ENCODE data around the gene CRYGN.

CRYGN gene

GRCh38 chr7:151381348-151382078 is 58.4 kb downstream of the CRYGN start:
- H3K4me3 ChIP-seq (ENCODE audit: low read depth, low read length): no peak overlapping the region
- DNase-seq (ENCODE audit: low read depth): no peak
- no peak for TF ChIP-seq CTCF (conservative IDR thresholded peaks at IDR 0.05; ENCODE audit: low read depth, low read length)

GRCh38 chr7:151381098-151381347 is 58.9 kb downstream of the CRYGN start:
- no peak overlapping the region for H3K4me3 ChIP-seq (ENCODE audit: low read depth, low read length)
- TF ChIP-seq CTCF (conservative IDR thresholded peaks at IDR 0.05; ENCODE audit: low read depth, low read length): no peak
- DNase-seq (ENCODE audit: low read depth): no peak

GRCh38 chr7:151380199-151381097 is 59.5 kb downstream of the CRYGN start:
- TF ChIP-seq CTCF (conservative IDR thresholded peaks at IDR 0.05; ENCODE audit: low read depth, low read length): no peak
- no peak for DNase-seq (ENCODE audit: low read depth)
- no peak overlapping the region for H3K4me3 ChIP-seq (ENCODE audit: low read depth, low read length)

- no peak for TF ChIP-seq CTCF (conservative IDR thresholded peaks at IDR 0.05; ENCODE audit: low read depth, low read length)
- DNase-seq (ENCODE audit: low read depth): no peak
- no peak overlapping the region for H3K4me3 ChIP-seq (ENCODE audit: low read depth, low read length)
Measured at GRCh38 chr7:151379534-151380198, 60.3 kb downstream of the CRYGN start.

GRCh38 chr7:151379193-151379520 is 60.8 kb downstream of the CRYGN start:
- no peak for TF ChIP-seq CTCF (conservative IDR thresholded peaks at IDR 0.05; ENCODE audit: low read depth, low read length)
- H3K4me3 ChIP-seq (ENCODE audit: low read depth, low read length): no peak overlapping the region
- DNase-seq (ENCODE audit: low read depth): no peak

Measured in choroid plexus epithelial cell (primary cell).